ENCODE results near the gene GAS7.

DNA sequence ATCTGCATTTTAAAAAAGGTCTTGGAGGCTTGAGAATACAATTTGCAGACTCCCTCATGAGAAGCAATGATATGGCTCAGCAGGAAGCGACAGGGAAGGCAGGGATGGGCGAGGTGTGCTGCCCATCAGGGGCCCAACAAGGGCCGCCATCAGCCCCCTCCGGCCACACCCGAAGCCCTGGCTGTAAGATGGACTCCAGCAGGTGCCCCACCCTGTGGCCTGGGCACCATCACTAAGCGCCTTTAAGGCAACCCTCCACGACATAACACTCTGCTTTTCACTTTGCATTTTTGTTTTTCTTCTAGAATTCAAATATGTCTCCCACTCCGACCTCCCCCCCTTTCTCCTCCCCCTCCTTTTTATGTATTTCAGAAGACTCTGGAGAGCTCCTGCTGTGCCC lies 241.2 kb downstream of the GAS7 start:
- TF ChIP-seq, protein P1, sequence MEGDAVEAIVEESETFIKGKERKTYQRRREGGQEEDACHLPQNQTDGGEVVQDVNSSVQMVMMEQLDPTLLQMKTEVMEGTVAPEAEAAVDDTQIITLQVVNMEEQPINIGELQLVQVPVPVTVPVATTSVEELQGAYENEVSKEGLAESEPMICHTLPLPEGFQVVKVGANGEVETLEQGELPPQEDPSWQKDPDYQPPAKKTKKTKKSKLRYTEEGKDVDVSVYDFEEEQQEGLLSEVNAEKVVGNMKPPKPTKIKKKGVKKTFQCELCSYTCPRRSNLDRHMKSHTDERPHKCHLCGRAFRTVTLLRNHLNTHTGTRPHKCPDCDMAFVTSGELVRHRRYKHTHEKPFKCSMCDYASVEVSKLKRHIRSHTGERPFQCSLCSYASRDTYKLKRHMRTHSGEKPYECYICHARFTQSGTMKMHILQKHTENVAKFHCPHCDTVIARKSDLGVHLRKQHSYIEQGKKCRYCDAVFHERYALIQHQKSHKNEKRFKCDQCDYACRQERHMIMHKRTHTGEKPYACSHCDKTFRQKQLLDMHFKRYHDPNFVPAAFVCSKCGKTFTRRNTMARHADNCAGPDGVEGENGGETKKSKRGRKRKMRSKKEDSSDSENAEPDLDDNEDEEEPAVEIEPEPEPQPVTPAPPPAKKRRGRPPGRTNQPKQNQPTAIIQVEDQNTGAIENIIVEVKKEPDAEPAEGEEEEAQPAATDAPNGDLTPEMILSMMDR (IDR thresholded peaks at IDR 0.05), result no peak
- no peak for TF ChIP-seq POLR2A (IDR thresholded peaks at IDR 0.05)
